HG03095 (cell line): ENCODE results near the gene FPR3.
"Not testable (repeated sequence)": the region's sequence is repeated elsewhere in the genome, so short reads cannot be mapped to it uniquely, and the experiment has no call there.

ENCODE experiments used
- ATAC-seq: cut with Tn5 transposase; IDR thresholded peaks from one replicate; pipeline ENCODE4 v1.9.1; 2021; ENCODE audit warnings: moderate library complexity; ENCODE audit not compliant: unreplicated experiment

FPR3 gene, protein sequence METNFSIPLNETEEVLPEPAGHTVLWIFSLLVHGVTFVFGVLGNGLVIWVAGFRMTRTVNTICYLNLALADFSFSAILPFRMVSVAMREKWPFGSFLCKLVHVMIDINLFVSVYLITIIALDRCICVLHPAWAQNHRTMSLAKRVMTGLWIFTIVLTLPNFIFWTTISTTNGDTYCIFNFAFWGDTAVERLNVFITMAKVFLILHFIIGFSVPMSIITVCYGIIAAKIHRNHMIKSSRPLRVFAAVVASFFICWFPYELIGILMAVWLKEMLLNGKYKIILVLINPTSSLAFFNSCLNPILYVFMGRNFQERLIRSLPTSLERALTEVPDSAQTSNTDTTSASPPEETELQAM

GRCh38 chr19:51794885-51795490 lies at the start of gene FPR3:
FPR3 (plus strand) TSS chr19:51795157; CDS start chr19:51823749, 28,592 bp downstream.
- ATAC-seq = no peak

- ATAC-seq = no peak
These were observed 48.2 kb upstream of the FPR3 start for GRCh38 chr19:51746731-51747130.

DNA sequence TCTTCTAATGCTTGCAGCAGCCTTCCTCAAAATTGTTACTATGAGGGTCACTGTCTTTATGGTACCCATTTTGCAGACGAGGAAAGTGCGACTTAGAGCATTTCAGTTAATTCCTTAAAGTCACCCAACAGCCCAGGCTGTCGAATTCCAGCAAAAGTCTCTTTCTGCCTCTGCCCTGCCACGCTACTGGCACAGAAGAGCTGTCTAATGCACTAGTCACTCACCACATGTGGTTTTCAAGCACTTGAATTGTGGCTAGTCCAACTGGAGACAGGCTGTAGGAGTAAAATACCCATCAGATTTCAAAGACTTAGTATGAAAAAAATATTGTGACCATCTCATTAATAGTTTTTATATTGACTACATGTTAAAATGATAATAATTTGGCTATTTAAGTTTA lies 45.0 kb upstream of the FPR3 start:
- ATAC-seq = no peak

DNA sequence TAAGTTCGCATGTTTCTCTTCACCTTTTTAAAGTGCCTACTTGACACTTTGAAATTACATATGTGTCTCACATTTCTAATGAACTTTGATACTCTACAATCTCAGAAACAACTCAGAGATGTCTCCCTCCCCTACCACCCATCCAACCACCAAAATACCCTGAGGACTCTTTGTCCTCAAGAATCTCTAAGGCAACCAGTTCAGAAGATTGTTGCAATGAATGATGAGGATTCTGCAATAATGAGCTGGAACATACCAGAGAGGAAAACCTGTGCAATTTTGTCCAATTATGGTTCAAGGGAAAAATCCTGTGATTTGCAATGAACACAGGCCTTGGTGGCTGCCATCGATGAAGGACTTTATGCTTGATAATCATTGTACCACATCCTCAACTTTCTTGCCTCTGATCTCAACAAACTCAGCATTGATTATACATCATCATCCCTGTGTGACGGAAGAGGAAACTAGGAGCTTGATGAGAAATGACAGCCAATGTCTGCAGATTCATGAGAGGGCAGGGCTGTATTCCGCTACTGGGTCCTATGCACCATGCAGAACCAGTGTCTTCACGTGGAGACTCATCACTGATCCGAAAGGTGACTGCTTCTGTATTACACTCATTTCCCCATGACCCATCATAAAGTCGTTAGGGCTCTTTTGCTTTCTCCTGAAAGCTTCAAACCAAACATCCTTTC lies 44.4 kb upstream of the FPR3 start:
- ATAC-seq = no peak

DNA sequence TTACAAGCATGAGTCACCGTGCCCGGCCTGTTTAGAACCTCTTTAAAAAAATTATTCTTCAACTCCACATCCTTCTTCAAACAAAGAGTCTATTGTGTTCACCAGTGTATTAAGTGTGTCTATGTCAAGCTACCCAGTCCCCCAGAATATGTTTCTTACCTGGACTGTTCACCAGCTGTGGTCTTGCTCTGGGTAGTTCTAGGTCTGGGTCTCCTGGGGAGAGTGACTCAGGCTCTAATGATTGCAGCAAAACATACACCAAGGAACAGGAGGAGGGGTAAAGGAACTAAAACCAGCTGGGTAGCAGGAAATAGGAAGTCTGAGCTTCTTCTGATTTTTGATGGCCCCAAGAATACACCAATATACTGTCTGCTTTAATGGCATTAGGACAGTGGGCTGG lies 43.3 kb upstream of the FPR3 start, which contains the start of gene FPR1:
Gene FPR1, minus strand, starts transcription at position 224 of the 400 bp plus-strand sequence. CDS start 4,884 bp downstream, outside the sequence.
- no peak for ATAC-seq

- no peak for ATAC-seq
These were observed 40.8 kb upstream of the FPR3 start for GRCh38 chr19:51754109-51754508.

DNA sequence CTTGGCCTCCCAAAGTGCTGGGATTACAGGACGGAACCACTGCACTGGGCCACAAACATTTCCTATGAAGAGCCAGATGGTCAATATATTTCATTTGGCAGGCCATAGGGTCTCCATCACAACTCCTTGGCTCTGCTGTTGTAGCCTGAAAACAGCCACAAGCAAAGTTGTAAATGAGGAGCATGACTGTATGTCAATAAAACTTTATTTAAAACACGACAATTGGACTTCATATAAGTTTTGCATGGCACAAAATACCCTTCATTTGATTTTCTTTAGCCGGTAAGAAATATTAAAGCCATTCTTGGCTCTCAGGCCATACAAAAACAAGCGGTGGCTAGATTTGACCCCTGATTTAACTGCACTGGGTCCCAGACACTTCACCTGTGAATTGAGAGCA lies 40.2 kb upstream of the FPR3 start:
- no peak for ATAC-seq

GRCh38 chr19:51755571-51755970 lies 39.4 kb upstream of the FPR3 start:
- ATAC-seq = no peak

- ATAC-seq = no peak
These were observed 34.1 kb upstream of the FPR3 start, which contains the start of gene FPR2 for GRCh38 chr19:51760697-51761356. FPR2 (plus strand) TSS chr19:51761180; CDS start chr19:51768659, 7,479 bp downstream.

- no peak for ATAC-seq
These were observed 33.3 kb upstream of the FPR3 start for GRCh38 chr19:51761696-51762095.

- ATAC-seq = no peak
These were observed 29.9 kb upstream of the FPR3 start for GRCh38 chr19:51765086-51765485.

DNA sequence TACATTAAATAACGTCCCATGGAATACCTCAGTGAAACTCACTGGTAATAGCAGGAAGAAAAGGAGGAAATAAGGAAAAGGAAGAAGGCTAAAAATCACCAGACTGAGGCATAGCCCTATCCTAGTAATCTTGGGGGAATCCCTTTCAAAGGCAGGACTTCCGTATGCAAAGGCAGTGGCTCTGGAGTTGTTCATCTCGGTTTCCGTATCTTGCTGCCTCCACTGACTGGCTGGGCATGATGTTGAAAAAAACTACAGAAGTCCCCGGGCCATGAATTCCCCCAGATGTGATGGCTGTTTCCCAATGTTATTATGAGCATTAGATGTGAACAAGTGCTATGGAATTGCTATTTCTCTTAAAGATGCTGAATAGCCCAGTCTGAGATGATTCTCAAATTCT lies 28.5 kb upstream of the FPR3 start:
- no peak for ATAC-seq

- no peak for ATAC-seq
These were observed 23.4 kb upstream of the FPR3 start for GRCh38 chr19:51771376-51772130.

GRCh38 chr19:51772977-51773376 lies 22.0 kb upstream of the FPR3 start:
- ATAC-seq = no peak

GRCh38 chr19:51776561-51776960 lies 18.4 kb upstream of the FPR3 start:
- not testable (repeated sequence) for ATAC-seq

GRCh38 chr19:51777570-51778462 lies 17.1 kb upstream of the FPR3 start:
- ATAC-seq = no peak

DNA sequence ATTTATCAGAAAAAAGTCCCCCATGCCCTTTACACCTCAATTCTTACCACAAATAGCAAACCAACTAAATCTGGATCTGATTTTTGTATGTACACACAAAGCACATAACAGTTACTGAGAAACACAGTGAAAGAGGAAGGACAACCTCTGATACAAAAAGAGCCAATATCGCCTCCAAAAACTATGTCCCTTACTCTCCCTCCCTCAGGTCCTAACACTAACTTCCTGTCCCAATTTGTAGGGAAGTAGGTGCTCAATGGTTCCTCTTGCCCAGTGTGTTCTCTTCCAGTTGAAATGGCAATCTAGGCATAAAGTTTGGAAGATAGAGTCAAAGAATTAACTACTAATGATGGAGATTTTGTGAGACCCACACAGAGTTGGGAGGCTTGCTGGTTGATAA lies 15.8 kb upstream of the FPR3 start:
- ATAC-seq = no peak

GRCh38 chr19:51779703-51780102 lies 15.3 kb upstream of the FPR3 start:
- no peak for ATAC-seq

DNA sequence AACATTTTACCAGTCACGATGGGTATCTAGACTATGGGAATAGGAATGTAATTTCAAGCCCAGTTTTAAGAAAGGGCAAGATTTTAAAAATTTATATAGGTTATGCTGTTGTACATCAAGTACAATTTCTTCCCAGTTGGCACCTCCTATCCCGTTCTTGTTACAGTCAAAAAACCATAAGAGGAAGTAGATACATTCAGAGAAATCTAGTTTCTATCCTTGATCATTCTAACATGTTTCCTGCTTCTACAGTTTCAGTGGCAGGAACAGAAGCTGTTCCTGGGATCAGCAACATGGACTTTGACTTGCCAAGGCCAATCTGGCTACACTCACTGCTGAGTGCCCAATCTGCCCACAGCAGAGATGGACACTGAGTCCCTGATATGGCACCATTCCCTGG lies 14.7 kb upstream of the FPR3 start:
- ATAC-seq = no peak

DNA sequence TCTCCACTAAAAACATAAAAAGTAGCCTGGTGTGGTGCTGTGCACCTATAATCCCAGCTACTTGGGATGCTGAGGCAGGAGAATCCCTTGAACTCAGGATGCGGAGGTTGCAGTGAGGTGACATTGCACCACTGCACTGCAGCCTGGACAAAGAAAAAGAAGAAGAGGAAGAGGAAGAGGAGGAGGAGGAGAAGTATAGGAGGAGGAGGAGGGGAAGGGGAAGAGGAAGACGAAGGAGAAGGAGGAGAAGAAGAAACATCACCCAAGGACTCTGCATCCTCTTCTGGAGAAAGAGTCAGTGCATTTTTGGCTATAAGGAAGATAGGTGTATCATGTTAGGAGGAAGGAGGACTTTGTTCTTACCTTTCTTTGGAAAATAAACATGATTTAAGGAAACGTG lies 13.0 kb upstream of the FPR3 start:
- no peak for ATAC-seq
